NCI-H1694 treated with DMSO at 0.1 percent for 48 hours (cell line): ENCODE results near the gene IQCE.

Experiments used
- DNase-seq: peaks from one replicate; lab custom pipeline; 2025; lab: John Stamatoyannopoulos, UW

Gene IQCE

GRCh38 chr7:2663121-2663886, 104.5 kb downstream of the IQCE start:
- no peak for DNase-seq

GRCh38 chr7:2663960-2664359, 105.2 kb downstream of the IQCE start:
- no peak for DNase-seq
